ENCODE results near the gene PCDHGA1. TPM values are rescaled to one million over a fixed set of nuclear protein-coding genes. Genes with fewer than 3 reads are reported as not detected.
"Not testable (repeated sequence)": the region's sequence is repeated elsewhere in the genome, so short reads cannot be mapped to it uniquely, and the experiment has no call there.

PCDHGA1 gene
- total and polyA plus RNA-seq, 9 donors, result 0.44 to 0.86 (median 0.63) TPM

DNA sequence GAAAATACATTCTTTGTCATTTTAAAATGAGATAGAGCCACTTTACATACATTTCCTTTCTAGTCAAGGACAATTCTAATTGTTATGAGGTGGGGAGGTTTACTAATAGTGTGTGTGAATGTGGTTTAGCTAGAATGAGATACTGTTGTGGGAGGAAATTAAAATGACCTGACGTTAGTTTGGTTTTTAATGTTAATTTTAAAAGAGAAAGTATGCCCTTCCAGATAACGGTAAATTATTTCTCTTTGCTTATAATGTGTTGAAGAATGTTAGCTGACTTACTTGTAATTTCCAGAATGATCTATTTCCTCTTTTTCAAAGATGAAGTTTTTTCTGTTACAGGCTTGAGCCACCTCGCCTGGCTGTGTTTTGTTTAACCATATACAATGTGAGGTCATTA lies 8.1 kb upstream of the PCDHGA1 start:
- Histone ChIP-seq H3K4me3 (ENCODE audit: low read length) (no peak overlapping the region), H3K36me3 (ENCODE audit: control insufficient read depth, insufficient read depth, low read length) (peaks cover 14% of the 10 kb centered on the region), H3K4me1 (ENCODE audit: control insufficient read depth, insufficient read depth, low read length) (peaks cover 5% of the 10 kb centered on the region), H3K27me3 (ENCODE audit: control insufficient read depth, insufficient read depth, low read length) (no peaks in the 10 kb centered on the region), H3K27ac (ENCODE audit: low read length) (no peak overlapping the region), H3K9me3 (replicated peaks; ENCODE audit: control insufficient read depth, low read depth, low read length) (peaks cover 40% of the 10 kb centered on the region)
- no CpG with 5 or more reads among the region's 3 CpGs for WGBS (ENCODE audit: insufficient coverage)
- no peak for DNase-seq

DNA sequence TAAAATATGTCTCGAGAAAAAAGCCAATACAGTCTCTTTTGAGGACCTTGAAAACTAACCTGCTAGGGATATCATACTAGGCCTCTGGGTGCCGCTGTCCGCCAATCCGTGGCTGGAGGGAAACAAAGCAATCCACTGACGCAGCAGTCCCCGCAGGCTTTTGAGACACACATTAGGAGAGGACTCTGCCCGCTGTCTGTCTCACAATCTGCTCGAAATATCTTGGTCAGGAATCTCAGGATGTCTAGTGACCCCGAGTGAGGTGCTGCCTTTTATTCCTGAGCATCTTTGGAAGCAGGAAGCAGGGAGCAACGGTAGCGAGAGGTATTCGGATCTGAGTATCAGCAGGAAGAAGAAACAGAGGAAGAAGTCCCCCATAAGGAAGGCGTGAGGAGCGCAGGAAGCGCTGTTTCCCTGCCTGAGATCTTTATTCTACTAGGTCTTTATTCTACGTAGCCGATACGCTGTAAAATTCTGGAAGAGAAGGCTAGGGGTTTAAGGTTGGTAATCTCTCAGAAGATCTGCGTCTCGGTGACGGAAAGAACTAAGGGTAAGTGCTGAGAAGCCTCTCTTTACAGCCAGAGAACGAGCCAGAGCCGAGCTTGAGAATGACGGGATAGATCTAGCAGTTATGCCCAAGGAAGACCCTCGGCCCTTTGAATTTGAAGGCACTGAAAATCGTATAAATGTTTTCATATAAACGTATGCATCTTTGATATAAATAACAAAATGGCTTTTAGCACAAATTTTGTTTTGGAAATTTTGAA lies 4.0 kb upstream of the PCDHGA1 start:
- Histone ChIP-seq H3K9me3 (replicated peaks; ENCODE audit: control insufficient read depth, low read depth, low read length) (peaks cover 35% of the 10 kb centered on the region), H3K4me1 (ENCODE audit: control insufficient read depth, insufficient read depth, low read length) (peaks cover under 1% of the 10 kb centered on the region), H3K36me3 (ENCODE audit: control insufficient read depth, insufficient read depth, low read length) (no peaks in the 10 kb centered on the region), H3K4me3 (ENCODE audit: low read length) (peak overlapping the region; percentile 6), H3K27ac (ENCODE audit: low read length) (no peak overlapping the region), H3K27me3 (ENCODE audit: control insufficient read depth, insufficient read depth, low read length) (peaks cover 3% of the 10 kb centered on the region)
- 8% methylated on average over 17 of the region's 27 CpGs for WGBS (ENCODE audit: insufficient coverage)
- peak; percentile 51 for DNase-seq

DNA sequence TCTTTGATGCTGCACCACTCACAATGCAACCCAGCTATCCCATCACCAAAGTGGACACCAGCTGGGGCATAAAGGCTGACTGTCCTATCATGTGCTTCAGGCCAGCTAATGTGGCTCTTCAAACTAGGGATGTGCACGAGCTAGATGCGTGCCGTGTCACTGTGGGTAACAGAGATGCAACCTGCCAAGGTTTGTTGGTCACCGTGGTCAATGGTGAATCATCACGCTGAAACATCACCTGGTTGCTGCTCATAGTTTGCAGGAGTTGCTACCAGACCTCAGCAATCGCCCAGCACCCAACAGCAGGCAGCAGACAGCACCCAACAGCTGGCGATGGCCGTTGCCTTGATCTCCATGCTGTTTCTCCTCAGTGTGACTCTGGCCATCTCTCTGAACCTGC lies 2.1 kb upstream of the PCDHGA1 start:
- H3K27me3 ChIP-seq (ENCODE audit: control insufficient read depth, insufficient read depth, low read length), result peaks cover 3% of the 10 kb centered on the region
- H3K4me1 ChIP-seq (ENCODE audit: control insufficient read depth, insufficient read depth, low read length), result no peaks in the 10 kb centered on the region
- WGBS (ENCODE audit: insufficient coverage), result 81% methylated on average over 8 of the region's 8 CpGs
- H3K4me3 ChIP-seq (ENCODE audit: low read length), result no peak overlapping the region
- no peak overlapping the region for H3K27ac ChIP-seq (ENCODE audit: low read length)
- peaks cover 43% of the 10 kb centered on the region for H3K9me3 ChIP-seq (replicated peaks; ENCODE audit: control insufficient read depth, low read depth, low read length)
- H3K36me3 ChIP-seq (ENCODE audit: control insufficient read depth, insufficient read depth, low read length), result no peaks in the 10 kb centered on the region
- DNase-seq, result no peak

DNA sequence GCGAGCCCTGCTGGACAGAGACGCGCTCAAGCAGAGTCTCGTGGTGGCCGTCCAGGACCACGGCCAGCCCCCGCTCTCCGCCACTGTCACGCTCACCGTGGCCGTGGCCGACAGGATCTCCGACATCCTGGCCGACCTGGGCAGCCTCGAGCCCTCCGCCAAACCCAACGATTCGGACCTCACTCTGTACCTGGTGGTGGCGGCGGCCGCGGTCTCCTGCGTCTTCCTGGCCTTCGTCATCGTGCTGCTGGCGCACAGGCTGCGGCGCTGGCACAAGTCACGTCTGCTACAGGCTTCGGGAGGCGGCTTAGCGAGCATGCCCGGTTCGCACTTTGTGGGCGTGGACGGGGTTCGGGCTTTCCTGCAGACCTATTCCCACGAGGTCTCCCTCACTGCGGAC lies 2.3 kb downstream of the PCDHGA1 start:
- H3K36me3 ChIP-seq (ENCODE audit: control insufficient read depth, insufficient read depth, low read length); DNase-seq; H3K27me3 ChIP-seq (ENCODE audit: control insufficient read depth, insufficient read depth, low read length); H3K4me3 ChIP-seq (ENCODE audit: low read length); H3K27ac ChIP-seq (ENCODE audit: low read length); H3K4me1 ChIP-seq (ENCODE audit: control insufficient read depth, insufficient read depth, low read length): not testable (repeated sequence)
- H3K9me3 ChIP-seq (replicated peaks; ENCODE audit: control insufficient read depth, low read depth, low read length), result peaks cover 40% of the 10 kb centered on the region
- WGBS (ENCODE audit: insufficient coverage), result 52% methylated on average over 27 of the region's 39 CpGs

DNA sequence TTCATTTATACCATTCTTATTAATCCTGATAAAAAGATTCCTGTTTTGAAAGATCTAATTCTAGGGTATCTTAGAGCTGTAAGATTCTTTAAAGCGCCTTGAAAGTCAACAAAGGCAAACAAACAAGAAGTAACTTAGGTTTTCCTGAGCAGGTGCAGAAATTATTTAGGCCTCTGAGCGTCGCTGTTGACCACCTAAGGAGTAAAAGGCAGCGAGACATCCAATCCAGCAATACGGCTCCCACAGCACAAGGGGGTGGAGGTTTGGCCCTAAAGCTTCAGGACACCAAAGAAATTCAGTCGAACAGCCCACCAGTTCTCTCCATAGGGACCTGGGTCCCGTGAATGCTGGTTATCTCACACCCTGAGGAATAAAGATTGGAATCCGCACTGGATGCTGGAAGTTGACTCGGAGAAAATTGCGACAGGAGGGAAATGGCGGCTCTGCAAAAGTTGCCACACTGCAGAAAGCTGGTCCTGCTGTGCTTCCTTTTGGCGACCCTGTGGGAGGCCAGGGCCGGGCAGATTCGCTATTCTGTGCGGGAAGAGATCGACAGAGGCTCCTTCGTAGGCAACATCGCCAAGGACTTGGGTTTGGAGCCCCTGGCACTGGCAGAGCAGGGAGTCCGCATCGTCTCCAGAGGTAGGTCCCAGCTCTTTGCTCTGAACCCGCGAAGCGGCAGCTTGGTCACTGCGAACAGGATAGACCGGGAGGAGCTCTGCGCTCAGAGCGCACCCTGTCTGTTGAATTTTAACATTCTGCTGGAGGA lies 8.4 kb downstream of the PCDHGA1 start, which contains the start of gene PCDHGA2:
PCDHGA2 (plus strand) TSS at position 223 of the 769 bp plus-strand sequence.
- H3K4me3 ChIP-seq (ENCODE audit: low read length), result peak within 1 kb of the TSS; percentile 14
- no peaks in the 10 kb centered on the region for H3K4me1 ChIP-seq (ENCODE audit: control insufficient read depth, insufficient read depth, low read length)
- 15% methylated on average over 21 of the region's 27 CpGs for WGBS (ENCODE audit: insufficient coverage)
- H3K27me3 ChIP-seq (ENCODE audit: control insufficient read depth, insufficient read depth, low read length), result peaks cover 8% of the 10 kb centered on the region
- H3K27ac ChIP-seq (ENCODE audit: low read length), result no peak within 1 kb of the TSS
- DNase-seq, result peak; percentile 38
- no peaks in the 10 kb centered on the region for H3K36me3 ChIP-seq (ENCODE audit: control insufficient read depth, insufficient read depth, low read length)
- peaks cover 41% of the 10 kb centered on the region for H3K9me3 ChIP-seq (replicated peaks; ENCODE audit: control insufficient read depth, low read depth, low read length)

DNA sequence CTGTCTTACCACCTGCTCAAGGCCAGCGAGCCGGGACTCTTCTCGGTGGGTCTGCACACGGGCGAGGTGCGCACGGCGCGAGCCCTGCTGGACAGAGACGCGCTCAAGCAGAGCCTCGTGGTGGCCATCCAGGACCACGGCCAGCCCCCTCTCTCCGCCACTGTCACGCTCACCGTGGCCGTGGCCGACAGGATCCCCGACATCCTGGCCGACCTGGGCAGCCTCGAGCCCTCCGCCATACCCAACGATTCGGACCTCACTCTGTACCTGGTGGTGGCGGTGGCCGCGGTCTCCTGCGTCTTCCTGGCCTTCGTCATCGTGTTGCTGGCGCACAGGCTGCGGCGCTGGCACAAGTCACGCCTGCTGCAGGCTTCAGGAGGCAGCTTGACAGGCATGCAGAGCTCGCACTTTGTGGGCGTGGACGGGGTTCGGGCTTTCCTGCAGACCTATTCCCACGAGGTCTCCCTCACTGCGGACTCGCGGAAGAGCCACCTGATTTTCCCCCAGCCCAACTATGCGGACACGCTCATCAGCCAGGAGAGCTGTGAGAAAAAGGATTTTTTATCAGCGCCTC lies 10.6 kb downstream of the PCDHGA1 start:
- 82% methylated on average over 25 of the region's 45 CpGs for WGBS (ENCODE audit: insufficient coverage)
- not testable (repeated sequence) for H3K36me3 ChIP-seq (ENCODE audit: control insufficient read depth, insufficient read depth, low read length); H3K27me3 ChIP-seq (ENCODE audit: control insufficient read depth, insufficient read depth, low read length); DNase-seq; H3K4me3 ChIP-seq (ENCODE audit: low read length); H3K4me1 ChIP-seq (ENCODE audit: control insufficient read depth, insufficient read depth, low read length); H3K27ac ChIP-seq (ENCODE audit: low read length)
- peaks cover 55% of the 10 kb centered on the region for H3K9me3 ChIP-seq (replicated peaks; ENCODE audit: control insufficient read depth, low read depth, low read length)

DNA sequence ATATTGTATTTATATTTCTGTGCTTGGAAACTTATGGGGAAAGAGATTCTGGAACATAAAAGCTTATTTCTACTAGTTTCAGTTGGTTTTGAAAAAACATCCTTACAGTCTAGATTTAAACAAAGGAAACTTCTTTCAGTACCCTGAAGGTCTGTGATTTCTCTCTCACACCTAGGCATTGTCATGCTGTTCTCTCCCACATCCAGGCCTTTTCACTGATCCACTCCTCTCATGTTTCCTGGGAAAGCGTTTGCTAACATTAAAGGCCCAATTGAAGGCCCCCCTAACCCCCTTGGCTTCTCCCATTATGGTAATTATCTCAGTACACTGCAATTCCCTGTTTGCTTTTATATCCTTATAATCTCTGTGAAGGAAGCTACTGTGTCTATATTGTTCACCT lies 12.5 kb downstream of the PCDHGA1 start:
- H3K9me3 ChIP-seq (replicated peaks; ENCODE audit: control insufficient read depth, low read depth, low read length), result peaks cover 59% of the 10 kb centered on the region

DNA sequence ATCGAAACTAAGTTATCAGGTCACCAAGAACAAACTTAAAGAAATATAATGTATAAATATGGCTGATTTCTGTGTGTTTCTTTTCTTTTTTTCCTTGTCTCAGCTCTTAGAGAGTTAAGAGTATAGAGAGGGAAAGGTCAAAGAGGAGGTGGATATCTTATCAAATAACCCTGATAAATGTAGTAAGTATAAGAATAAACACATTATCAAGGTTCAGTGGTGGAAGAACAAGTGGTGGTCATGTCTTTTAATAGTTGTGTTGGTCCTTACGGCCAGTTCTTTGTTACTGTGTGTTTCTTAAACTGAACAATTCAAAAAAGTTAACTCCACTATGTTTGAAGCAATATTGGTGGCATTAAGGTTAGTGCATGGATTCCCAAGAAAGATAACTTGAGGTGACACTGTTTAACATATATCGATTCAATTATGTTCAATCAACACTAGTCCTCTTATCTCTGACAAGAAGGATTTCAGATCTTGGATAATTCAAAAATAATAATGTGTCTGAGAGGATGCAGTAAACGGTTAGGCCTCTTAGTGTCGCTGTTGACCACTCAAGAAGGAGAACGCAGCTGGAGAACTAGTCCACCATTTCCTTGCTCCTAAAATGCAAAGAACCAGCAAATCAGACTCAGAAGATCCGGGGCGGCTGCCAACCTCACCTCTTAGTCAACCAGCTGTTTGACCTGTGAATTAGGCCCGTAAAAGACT lies 13.1 kb downstream of the PCDHGA1 start, which contains the start of gene PCDHGA3:
PCDHGA3 (plus strand) TSS at position 588 of the 711 bp plus-strand sequence. CDS start 205 bp downstream, outside the sequence.
- DNase-seq, result peak; percentile 18
- Histone ChIP-seq H3K36me3 (ENCODE audit: control insufficient read depth, insufficient read depth, low read length) (no peaks in the 10 kb centered on the region), H3K27me3 (ENCODE audit: control insufficient read depth, insufficient read depth, low read length) (peaks cover 8% of the 10 kb centered on the region), H3K4me1 (ENCODE audit: control insufficient read depth, insufficient read depth, low read length) (no peaks in the 10 kb centered on the region), H3K27ac (ENCODE audit: low read length) (no peak within 1 kb of the TSS), H3K4me3 (ENCODE audit: low read length) (no peak within 1 kb of the TSS), H3K9me3 (replicated peaks; ENCODE audit: control insufficient read depth, low read depth, low read length) (peaks cover 58% of the 10 kb centered on the region)
- WGBS (ENCODE audit: insufficient coverage), result 4% methylated on average over 4 of the region's 9 CpGs

More for the DNA sequence above, 12.5 kb downstream of the PCDHGA1 start:
- WGBS (ENCODE audit: insufficient coverage), result no CpG with 5 or more reads among the region's 1 CpG
- Histone ChIP-seq H3K27me3 (ENCODE audit: control insufficient read depth, insufficient read depth, low read length) (peaks cover 8% of the 10 kb centered on the region), H3K4me1 (ENCODE audit: control insufficient read depth, insufficient read depth, low read length) (no peaks in the 10 kb centered on the region), H3K4me3 (ENCODE audit: low read length) (no peak overlapping the region), H3K27ac (ENCODE audit: low read length) (no peak overlapping the region), H3K36me3 (ENCODE audit: control insufficient read depth, insufficient read depth, low read length) (no peaks in the 10 kb centered on the region)
- no peak for DNase-seq

DNA sequence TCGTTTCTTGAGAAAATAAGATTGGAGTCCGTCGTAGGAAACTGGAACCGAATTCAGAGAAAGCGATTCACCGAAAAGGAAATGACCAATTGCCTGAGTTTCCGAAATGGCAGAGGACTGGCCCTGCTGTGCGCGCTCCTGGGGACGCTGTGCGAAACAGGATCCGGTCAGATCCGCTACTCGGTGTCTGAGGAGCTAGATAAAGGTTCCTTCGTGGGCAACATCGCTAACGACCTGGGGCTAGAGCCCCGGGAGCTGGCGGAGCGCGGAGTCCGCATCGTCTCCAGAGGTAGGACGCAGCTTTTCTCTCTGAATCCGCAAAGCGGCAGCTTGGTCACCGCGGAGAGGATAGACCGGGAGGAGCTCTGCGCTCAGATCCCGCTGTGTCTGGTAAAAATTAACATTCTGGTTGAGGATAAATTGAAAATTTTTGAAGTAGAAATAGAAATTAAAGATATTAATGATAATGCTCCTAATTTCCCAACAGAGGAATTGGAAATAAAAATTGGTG lies 13.7 kb downstream of the PCDHGA1 start:
- Histone ChIP-seq H3K4me1 (ENCODE audit: control insufficient read depth, insufficient read depth, low read length) (no peaks in the 10 kb centered on the region), H3K27me3 (ENCODE audit: control insufficient read depth, insufficient read depth, low read length) (peaks cover 3% of the 10 kb centered on the region), H3K36me3 (ENCODE audit: control insufficient read depth, insufficient read depth, low read length) (no peaks in the 10 kb centered on the region), H3K9me3 (replicated peaks; ENCODE audit: control insufficient read depth, low read depth, low read length) (peaks cover 56% of the 10 kb centered on the region), H3K4me3 (ENCODE audit: low read length) (no peak overlapping the region), H3K27ac (ENCODE audit: low read length) (no peak overlapping the region)
- DNase-seq, result no peak
- WGBS (ENCODE audit: insufficient coverage), result 25% methylated on average over 29 of the region's 31 CpGs
